HUDEP-2 (cell line): Measurements from ENCODE around the gene PTPN11.
"Not testable (repeated sequence)": the region's sequence is repeated elsewhere in the genome, so short reads cannot be mapped to it uniquely, and the experiment has no call there.

Experiments
- DNase-seq, 76 experiments: peaks; one replicate each; lab custom pipeline; 2025; ENCODE audit not compliant: unreplicated experiment in 76 of 76; lab: John Stamatoyannopoulos, UW

PTPN11 gene

DNA sequence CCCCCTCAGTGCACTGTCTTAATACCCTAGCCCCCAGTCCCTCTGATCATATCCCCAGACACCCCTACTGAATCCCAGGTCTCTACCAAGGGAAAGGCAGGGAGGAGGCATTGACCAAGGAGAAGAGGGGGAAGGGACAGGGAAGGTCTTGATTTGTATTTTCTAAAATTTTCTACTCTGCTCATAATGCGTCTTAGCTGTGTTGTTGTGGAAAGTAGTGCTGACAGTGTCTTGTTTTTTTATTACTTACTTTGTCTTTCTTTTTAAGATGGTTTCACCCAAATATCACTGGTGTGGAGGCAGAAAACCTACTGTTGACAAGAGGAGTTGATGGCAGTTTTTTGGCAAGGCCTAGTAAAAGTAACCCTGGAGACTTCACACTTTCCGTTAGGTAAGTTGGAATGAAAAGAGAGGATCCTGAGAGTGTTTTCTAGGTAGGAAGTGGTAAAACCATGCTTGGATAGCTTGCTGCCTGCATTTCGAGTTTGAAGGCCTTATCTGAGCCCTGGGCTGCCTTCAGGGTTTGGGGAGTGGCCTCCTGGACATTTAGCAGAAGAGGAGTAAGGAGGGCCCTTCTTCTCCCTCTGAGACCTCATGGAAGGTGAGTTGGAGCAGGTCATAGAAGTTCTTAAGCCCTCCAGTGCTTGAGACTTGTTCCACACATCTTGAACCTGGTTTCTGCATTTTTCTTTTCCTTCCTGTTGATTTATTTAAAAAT lies 27.4 kb downstream of the PTPN11 start:
- peak in 13 of 76 experiments; percentile 2 to 18 (median 11) for DNase-seq

DNA sequence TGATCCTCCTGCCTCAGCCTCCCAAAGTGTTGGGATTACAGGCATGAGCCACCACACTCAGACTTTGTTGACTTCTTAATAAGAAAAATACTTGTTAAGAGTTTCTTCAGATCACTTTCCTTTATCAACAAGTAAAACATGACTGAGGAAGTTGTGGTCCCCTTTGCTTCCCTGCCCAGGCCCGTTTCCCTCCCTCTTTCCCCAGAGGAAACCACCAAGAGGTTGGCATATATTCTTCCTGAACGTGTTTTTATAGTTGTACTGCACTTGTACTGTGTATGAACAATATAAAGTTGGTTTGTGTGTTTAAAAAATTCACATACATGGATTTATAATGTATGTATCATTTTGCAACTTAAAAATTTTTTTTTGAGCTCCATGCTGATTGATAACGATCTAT lies 28.4 kb downstream of the PTPN11 start:
- no peak for DNase-seq

DNA sequence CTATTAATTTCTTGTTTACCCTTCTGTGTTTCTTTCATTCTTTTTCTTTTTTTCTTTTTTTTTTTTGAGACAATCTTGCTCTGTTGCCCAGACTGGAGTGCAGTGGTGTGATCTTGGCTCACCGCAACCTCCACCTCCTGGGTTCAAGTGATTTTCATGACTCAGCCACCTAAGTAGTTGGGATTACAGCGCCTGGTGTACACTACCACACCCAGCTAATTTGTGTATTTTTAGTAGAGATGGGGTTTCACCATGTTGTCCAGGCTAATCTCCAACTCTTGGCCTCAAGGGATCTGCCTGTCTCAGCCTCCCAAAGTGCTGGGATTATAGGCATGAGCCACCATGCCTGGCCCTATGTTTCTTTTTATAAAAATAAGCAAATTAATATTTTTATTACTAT lies 29.4 kb downstream of the PTPN11 start:
- peak in 2 of 76 experiments; percentile 9 to 16 for DNase-seq

DNA sequence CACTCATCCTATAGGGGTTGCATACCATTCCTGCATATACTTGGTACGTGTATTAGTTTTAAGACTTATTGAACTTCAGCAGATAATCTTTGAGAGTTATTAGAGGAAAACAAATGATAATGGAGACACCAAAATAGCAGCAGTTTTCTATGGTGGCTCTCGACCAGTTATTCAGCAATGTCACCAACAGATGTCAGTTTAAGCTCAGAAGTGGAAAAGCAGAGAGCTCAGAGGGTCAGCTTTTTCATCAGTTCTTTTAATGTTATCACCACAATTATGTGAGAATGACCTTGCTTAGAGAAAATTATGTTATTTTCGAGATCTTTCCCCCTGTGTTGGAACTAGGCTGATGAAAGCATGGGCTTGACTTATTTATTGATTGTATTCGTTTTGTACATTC lies 32.0 kb downstream of the PTPN11 start:
- no peak for DNase-seq

DNA sequence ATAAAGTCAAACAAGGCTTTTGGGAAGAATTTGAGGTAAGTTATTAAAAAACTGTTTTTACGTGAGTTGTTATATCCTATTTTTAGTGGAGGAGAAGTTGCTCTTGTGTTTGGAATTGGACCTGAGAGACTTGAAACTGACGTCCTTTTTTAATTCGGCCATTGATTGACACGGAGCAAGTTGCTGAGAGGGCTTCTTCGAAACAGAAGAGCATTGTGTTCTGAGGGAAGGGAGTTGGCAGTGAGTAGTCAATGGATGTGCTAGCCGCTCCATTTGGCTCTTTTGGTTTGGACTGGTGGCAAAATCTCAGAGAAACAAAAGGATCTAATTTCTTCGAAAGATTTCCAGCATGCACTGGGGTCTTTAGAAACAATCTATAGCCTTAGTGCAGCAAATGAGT lies 37.3 kb downstream of the PTPN11 start:
- no peak for DNase-seq

DNA sequence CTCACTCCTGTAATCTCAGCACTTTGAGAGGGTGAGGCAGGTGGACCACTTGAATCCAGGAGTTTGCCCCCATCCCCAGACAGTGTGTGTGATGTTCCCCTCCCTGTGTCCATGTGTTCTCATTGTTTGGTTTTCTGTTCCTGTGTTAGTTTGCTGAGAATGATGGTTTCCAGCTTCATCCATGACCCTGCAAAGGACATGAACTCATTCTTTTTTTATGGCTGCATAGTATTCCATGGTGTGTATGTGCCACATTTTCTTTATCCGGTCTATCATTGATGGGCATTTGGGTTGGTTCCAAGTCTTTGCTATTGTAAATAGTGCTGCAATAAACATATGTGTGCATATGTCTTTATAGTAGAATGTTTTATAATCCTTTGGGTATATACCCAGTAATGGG lies 38.4 kb downstream of the PTPN11 start:
- not testable (repeated sequence) for DNase-seq

DNA sequence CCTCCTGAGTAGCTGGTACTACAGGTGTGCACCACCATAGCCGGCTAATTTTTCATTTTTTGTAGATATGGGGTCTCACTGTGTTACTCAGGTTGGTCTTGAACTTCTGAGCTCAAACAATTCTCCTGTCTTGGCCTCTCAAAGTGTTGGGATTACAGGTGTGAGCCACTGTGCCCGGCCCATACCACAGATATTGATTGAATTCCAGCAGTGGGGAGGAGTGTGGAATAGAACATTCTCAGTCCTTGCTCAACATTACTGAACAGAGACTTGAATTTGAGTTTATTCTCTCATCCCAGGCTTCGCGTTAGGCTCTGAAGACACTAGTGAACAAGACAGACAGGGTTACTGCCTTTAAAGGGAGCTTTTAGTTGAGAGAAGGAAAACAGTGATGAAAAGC lies 39.6 kb downstream of the PTPN11 start:
- DNase-seq, result no peak

DNA sequence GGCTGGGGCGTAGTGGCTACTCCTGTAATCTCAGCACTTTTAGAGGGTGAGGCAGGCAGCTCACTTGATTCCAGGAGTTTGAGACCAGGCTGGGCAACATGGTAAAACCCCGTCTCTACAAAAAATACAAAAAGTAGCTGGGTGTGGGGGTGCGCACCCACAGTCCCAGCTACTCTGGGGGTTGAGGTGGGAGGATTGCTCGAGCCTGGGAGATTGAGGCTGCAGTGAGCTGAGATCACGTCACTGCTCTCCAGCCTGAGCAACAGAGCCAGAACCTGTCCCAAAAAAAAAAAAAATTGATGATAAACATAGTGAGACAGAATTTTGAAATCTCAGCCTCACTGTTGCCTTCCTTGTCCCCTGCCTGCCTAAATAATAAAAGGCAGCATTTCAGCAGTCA lies 40.0 kb downstream of the PTPN11 start:
- DNase-seq, result no peak

DNA sequence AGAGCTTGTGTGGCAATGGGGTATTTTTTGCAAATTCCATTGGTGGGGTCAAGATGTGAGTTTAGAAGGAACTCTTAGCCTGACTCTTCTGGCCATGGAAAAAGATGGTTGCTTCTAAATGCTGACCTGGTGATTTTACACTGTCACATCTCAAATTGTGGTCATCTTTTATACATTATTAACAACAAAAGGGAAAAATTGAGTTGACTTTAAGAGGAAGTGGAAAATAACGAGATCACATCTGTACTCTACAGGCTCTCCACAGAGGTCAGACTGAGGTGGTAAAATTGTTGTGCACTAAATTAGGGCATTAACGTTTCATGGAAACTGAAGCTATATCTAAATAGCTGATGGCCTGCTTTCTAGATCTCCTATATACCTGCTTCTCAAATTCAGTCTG lies 44.7 kb downstream of the PTPN11 start:
- peak in 2 of 76 experiments; percentile 3 to 12 for DNase-seq

DNA sequence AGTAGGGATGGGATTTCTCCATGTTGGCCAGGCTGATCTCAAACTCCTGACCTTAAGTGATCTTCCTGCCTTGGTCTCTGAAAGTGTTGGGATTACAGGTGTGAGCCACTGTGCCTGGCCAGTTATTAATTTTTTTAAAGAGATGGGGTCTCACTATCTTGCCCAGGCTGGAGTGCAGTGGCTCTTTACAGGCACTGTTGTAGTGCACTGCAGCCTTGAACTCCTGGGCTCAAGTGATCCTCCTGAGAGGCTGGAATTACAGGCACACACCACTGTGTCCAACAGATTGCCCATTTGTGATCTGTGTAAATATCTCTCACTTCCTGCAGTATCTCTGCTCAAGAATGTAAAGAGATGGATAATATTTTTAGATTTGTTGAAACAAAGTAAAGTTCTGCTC lies 45.9 kb downstream of the PTPN11 start:
- DNase-seq, result no peak

DNA sequence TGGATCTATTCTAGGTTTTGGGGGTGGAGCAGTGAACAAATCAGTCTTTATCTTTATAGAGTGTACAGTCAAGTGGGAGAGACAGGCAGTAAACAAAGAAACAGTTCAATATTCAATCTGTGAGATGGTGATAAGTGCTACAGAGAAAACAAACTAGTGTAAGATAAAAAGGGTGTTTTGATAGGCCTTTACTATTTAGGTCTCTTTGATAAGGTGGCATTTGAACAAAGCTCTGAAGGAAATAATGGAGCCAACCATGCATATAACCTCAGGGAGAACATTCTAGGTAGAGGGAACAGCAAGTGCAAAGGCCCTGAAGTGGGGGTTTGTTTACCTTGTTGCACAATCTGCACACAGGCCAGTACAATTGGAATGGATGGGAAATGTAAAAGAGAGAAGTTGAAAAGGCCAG lies 47.3 kb downstream of the PTPN11 start:
- peak in 6 of 76 experiments; percentile 1 to 39 (median 14) for DNase-seq

DNA sequence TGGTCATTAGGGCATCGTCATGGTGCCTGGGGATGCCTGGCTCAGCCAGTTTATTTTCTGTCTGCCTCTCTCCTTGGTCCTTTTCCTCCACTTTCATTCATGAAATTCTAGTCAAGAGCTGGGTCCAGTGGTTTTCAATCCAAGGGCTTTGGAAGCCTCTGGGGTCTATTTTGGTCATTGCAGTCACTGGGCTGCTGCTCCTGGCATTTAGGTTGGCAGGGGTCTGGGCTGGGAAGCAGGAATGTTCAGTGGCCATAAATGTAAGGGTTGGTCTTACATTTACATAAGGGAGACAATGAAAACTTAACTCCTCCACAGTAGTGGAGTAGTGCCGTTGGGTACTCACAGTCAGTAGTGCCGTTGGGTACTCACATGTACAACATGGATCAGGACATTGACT lies 48.1 kb downstream of the PTPN11 start:
- DNase-seq, result no peak

DNA sequence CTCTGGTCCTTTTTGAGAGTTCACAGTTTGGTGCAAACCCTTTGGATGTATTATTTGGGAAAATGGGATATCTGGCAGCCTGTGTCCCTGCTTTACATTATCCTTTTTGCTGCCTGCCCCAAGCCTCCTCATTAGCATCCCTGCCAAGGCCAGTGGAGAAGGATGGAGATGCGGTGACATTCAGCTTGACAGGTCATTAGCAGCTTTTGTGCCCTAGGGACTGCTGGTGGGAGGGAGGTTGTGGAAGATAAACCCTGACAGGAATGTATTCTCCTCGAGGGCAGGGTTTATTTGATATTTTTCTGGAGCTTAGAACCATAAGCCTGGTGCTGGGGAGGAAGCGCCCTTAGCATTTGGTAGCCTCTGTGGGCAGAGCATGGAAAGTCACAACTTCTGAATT lies 49.3 kb downstream of the PTPN11 start:
- no peak for DNase-seq

DNA sequence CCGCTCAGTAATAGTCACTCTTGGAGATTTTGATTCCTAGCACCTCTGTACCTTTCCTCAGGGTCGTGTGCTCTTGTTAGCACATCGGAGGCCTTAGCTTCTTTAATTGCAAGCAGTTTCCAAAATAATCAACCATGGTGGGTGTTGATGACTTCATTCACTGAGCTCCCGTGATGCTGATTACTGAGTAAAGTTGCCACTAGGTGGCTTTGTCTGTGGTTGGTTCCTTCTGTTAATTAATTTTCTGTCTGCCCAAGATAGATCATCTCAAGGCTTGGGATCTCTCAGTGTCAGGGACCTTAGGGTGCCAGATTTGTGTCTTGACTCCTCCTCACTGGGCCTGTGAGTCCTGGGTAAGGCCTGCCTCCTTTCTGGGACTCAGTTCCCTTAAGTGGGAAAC lies 54.3 kb downstream of the PTPN11 start:
- DNase-seq, result peak in 4 of 76 experiments; percentile 4 to 16 (median 7)

DNA sequence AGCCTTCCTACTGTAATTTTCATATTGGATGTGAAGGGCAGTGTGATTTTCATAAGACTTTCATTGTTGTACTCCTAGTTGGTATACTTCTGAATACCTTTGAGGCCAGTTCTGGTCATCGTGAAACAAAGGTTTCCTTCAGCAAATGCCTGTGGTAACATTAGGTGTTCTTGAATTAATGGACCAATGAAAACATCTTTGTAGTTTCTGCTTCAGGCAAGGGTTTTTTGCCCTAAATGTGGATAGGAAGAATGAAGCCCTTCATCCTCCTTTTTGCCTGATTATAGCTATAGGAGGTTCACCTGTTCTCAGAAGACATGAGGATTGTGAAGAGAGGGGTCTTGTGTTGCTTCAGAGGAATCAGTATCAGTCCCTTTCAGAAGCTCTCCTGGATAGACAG lies 60.7 kb downstream of the PTPN11 start:
- no peak for DNase-seq

DNA sequence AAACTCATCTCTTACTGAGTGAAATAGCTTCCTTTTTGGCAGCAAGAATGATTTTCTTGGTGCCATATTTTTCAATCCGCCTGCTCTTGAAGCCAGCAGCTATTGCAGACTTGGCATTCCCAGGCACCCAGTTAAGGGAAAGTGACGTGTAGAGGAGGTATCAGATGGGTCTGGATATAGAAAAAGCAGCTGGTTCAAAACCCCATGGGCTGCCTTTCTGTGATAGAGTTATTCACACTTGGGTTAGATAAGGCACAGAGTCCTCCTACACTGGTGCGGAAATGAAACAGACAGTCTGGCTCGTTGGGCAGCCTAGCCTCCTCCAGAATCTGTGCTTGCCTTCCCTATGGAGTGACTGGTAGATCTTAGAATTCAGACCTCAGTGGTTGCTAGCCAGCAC lies 62.2 kb downstream of the PTPN11 start:
- DNase-seq, result no peak

DNA sequence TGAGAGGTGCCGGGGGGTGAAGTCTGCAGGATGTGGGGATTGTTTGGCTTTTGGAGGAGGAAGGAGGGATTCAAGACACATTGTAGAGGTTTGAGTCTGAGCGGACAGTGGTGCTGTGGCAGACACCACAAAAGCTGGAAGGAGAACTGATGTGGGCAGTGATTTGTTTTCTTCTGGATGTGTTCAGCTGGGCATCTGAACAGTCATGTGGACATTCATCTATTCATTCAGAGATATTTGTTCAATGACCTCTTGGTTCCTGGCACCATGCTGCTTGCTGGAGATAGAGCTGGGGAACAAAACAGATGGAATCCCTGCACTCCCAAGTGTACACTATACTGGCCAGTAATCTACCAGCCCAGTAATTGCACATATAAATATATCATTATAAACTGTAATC lies 64.0 kb downstream of the PTPN11 start:
- no peak for DNase-seq

DNA sequence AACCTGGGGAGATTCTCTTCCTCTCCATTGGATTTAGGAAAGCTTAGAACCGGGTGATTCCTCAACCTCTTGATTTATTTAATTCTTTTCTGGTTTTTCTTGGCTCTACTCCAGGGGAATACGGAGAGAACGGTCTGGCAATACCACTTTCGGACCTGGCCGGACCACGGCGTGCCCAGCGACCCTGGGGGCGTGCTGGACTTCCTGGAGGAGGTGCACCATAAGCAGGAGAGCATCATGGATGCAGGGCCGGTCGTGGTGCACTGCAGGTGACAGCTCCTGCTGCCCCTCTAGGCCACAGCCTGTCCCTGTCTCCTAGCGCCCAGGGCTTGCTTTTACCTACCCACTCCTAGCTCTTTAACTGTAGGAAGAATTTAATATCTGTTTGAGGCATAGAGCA lies 67.6 kb downstream of the PTPN11 start:
- no peak for DNase-seq

DNA sequence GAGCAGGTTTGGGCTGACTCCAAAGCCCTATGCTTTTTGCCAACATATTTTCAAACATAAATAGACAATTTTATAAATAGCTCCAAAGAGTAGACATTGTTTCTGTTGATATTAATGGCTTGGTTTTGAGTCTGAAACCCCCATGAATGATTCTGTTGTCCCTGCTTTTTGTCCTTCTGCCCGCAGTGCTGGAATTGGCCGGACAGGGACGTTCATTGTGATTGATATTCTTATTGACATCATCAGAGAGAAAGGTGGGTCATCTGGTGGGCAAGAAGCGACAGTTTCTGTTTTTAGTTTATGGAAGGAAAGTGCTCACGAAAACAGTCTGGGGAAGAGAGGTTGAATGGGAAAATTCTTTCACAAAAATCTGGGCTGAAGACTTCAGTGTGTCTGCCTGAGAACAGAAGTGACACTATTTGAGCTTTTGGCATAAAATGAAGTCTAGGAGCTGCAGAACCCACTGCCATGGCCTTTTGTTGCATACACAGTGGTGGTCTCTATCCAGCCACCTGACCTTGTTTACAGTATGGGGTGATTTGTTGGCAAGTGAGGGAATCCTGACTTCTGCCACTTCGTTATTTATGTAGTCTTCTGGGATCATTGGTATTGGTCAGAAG lies 69.6 kb downstream of the PTPN11 start:
- DNase-seq, result no peak

DNA sequence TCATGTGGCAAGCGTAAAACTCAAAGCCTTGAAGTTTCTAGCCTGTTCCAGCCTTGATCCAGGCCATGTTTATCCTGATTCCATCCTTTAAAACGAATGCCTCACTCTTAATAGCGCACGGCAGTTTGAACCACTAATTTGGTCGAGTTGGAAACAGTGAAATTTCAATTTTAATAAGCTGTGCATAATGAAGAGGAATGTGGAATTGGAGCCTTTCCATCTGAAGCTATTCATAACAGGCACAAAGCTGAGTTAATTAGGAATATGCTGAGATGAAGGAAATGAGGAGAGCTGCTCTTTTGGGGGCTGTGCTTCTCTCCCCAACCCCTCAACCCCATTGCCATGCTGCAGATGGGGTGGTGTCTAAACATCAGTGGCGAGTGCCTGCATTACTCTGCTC lies 70.7 kb downstream of the PTPN11 start:
- DNase-seq, result no peak

DNA sequence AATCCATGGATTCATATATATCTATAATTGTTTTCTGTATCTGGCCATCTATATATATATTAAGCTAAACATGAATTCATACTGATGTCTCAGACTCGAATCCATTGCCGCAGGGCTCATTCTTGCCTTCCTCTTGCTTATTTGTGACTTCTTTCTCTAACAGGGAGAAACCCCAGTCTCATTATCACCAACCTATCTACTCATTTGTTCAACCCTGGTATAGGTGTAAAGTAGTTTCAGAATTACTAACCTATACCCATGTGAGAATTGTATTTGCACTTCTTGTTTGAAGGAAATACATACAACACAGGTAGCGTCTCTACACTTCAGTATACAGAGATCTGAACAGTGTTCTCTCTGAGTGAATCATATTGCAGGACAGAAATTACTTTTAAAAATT lies 77.7 kb downstream of the PTPN11 start:
- DNase-seq, result no peak

DNA sequence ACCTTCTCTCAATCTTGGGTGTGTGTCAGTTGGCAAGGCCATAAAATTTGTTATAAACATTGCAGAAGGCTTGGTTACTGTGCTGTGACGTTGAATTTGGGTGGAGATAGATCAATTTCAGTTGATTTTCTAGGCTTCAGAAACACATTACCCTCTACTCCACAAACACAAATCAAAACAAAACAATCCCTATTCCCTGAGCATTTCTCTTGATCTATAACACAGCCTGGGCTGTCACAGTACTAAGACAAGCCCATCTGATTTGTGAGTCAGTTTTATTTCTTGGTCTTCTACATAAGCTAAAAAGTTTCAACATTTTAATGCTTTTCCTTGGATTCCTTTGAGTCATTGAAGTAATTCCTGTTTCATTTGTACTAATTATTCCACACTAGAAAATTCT lies 79.8 kb downstream of the PTPN11 start:
- DNase-seq, result no peak

DNA sequence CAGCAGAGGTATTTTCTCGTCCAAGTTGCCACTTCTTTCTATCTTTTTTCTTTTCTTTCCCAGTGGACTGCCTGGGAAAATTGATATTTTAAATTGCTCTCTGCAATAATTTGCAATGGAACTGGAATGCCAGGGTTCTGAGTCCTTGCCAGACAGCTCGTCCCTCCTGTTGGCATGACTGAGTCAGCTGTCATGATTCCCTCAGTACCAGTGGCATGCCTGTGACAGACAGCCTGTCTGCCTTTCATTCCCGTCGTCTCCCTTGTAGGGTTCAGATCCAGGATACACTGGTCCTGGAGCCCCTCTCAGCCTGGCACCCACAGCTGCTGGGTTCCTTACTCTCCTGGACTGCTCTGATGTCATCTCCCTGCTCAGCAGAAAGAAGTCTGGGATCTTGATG lies 84.8 kb downstream of the PTPN11 start:
- no peak for DNase-seq
